ENCODE results near the gene ANXA2. TPM values are rescaled to one million over a fixed set of nuclear protein-coding genes. Genes with fewer than 3 reads are reported as not detected.

Gene ANXA2
- total RNA-seq, 2 donors from 2014 or later = 214 to 388 TPM

GRCh38 chr15:60346653-60347052 is 51.1 kb downstream of the ANXA2 start:
- H3K9me3 ChIP-seq = no peaks in the 10 kb centered on the region
- H3K36me3 ChIP-seq = peaks cover 58% of the 10 kb centered on the region
- no peak overlapping the region for H3K4me3 ChIP-seq
- H3K27me3 ChIP-seq = no peaks in the 10 kb centered on the region
- no peak overlapping the region for H3K27ac ChIP-seq
- no peaks in the 10 kb centered on the region for H3K4me1 ChIP-seq
- DNase-seq (ENCODE audit: low spot score) = no peak
- TF ChIP-seq CTCF (IDR thresholded peaks at IDR 0.05) = no peak

GRCh38 chr15:60346077-60346476 is 51.7 kb downstream of the ANXA2 start:
- DNase-seq (ENCODE audit: low spot score) = no peak
- no peak for TF ChIP-seq CTCF (IDR thresholded peaks at IDR 0.05)
- H3K4me3 ChIP-seq = no peak overlapping the region
- H3K4me1 ChIP-seq = no peaks in the 10 kb centered on the region
- H3K27ac ChIP-seq = no peak overlapping the region
- H3K36me3 ChIP-seq = peaks cover 52% of the 10 kb centered on the region
- H3K9me3 ChIP-seq = no peaks in the 10 kb centered on the region
- no peaks in the 10 kb centered on the region for H3K27me3 ChIP-seq

- peaks cover 48% of the 10 kb centered on the region for H3K36me3 ChIP-seq
- no peak for TF ChIP-seq CTCF (IDR thresholded peaks at IDR 0.05)
- no peaks in the 10 kb centered on the region for H3K4me1 ChIP-seq
- no peaks in the 10 kb centered on the region for H3K9me3 ChIP-seq
- DNase-seq (ENCODE audit: low spot score) = no peak
- H3K4me3 ChIP-seq = no peak overlapping the region
- no peak overlapping the region for H3K27ac ChIP-seq
- no peaks in the 10 kb centered on the region for H3K27me3 ChIP-seq
These were observed 52.2 kb downstream of the ANXA2 start for GRCh38 chr15:60345598-60345997.

GRCh38 chr15:60344987-60345386 is 52.8 kb downstream of the ANXA2 start:
- H3K27ac ChIP-seq = no peak overlapping the region
- no peaks in the 10 kb centered on the region for H3K4me1 ChIP-seq
- H3K36me3 ChIP-seq = peaks cover 41% of the 10 kb centered on the region
- DNase-seq (ENCODE audit: low spot score) = no peak
- H3K27me3 ChIP-seq = no peaks in the 10 kb centered on the region
- no peak for TF ChIP-seq CTCF (IDR thresholded peaks at IDR 0.05)
- no peak overlapping the region for H3K4me3 ChIP-seq
- no peaks in the 10 kb centered on the region for H3K9me3 ChIP-seq

GRCh38 chr15:60344461-60344860 is 53.3 kb downstream of the ANXA2 start:
- Histone ChIP-seq H3K4me1 (no peaks in the 10 kb centered on the region), H3K27me3 (no peaks in the 10 kb centered on the region), H3K27ac (no peak overlapping the region), H3K36me3 (peaks cover 41% of the 10 kb centered on the region), H3K4me3 (no peak overlapping the region), H3K9me3 (no peaks in the 10 kb centered on the region)
- TF ChIP-seq CTCF (IDR thresholded peaks at IDR 0.05) = no peak
- no peak for DNase-seq (ENCODE audit: low spot score)

- H3K36me3 ChIP-seq = peaks cover 31% of the 10 kb centered on the region
- no peaks in the 10 kb centered on the region for H3K4me1 ChIP-seq
- no peak overlapping the region for H3K4me3 ChIP-seq
- H3K9me3 ChIP-seq = no peaks in the 10 kb centered on the region
- DNase-seq (ENCODE audit: low spot score) = no peak
- no peak for TF ChIP-seq CTCF (IDR thresholded peaks at IDR 0.05)
- H3K27ac ChIP-seq = no peak overlapping the region
- H3K27me3 ChIP-seq = no peaks in the 10 kb centered on the region
These were observed 54.4 kb downstream of the ANXA2 start for GRCh38 chr15:60343221-60343970.
